ENCODE measurements around the gene MYPOP.

MYPOP gene

GRCh38 chr19:45882652-45883585 is 19.5 kb downstream of the MYPOP start (continued):
- TF ChIP-seq ZNF830 (tag by site-specific recombination; IDR thresholded peaks at IDR 0.05; ENCODE audit: low read depth) (no peak), ZNF174 (tag by site-specific recombination; IDR thresholded peaks at IDR 0.05) (0 out of 2 replicates have a peak, but pooled peaks have one; percentile 52), ZBTB7A (tag by site-specific recombination; IDR thresholded peaks at IDR 0.05; ENCODE audit: low read depth) (0 out of 2 replicates have a peak, but pooled peaks have one; percentile 21), ZBTB11 (tag by site-specific recombination; conservative IDR thresholded peaks at IDR 0.05; ENCODE audit: low read depth) (0 out of 2 replicates have a peak, but pooled peaks have one; percentile 11), HOXD13 (CRISPR knock-in tag; IDR thresholded peaks at IDR 0.05; ENCODE audit: borderline replicate concordance) (no peak), ZNF660 (tag by site-specific recombination; IDR thresholded peaks at IDR 0.05) (peak; percentile 92), ZNF221 (tag by site-specific recombination; IDR thresholded peaks at IDR 0.05; ENCODE audit: borderline replicate concordance) (no peak), ZXDB (tag by site-specific recombination; IDR thresholded peaks at IDR 0.05) (peak; percentile 45; the same call in 1 of the 2 replicates), ZNF629 (tag by site-specific recombination; IDR thresholded peaks at IDR 0.05) (peak; percentile 37; the same call in 1 of the 2 replicates), ZNF148 (tag by site-specific recombination; IDR thresholded peaks at IDR 0.05; ENCODE audit: borderline replicate concordance) (no peak), INSM2 (tag by site-specific recombination; IDR thresholded peaks at IDR 0.05) (no peak), TRIM28 (IDR thresholded peaks at IDR 0.05; ENCODE audit: borderline replicate concordance, low read length) (no peak), ZNF248 (tag by site-specific recombination; IDR thresholded peaks at IDR 0.05) (no peak), ZNF580 (tag by site-specific recombination; IDR thresholded peaks at IDR 0.05) (peak; percentile 76), ZNF274 (IDR thresholded peaks at IDR 0.05; ENCODE audit: low read length) (no peak), ZNF274 (tag by site-specific recombination; IDR thresholded peaks at IDR 0.05; ENCODE audit: borderline replicate concordance) (no peak), SP7 (tag by site-specific recombination; IDR thresholded peaks at IDR 0.05) (peak; percentile 59), ZBTB44 (tag by site-specific recombination; IDR thresholded peaks at IDR 0.05) (0 out of 2 replicates have a peak, but pooled peaks have one; percentile 61), ZNF311 (tag by site-specific recombination; IDR thresholded peaks at IDR 0.05; ENCODE audit: borderline replicate concordance) (no peak)
- TF ChIP-seq, protein P1, sequence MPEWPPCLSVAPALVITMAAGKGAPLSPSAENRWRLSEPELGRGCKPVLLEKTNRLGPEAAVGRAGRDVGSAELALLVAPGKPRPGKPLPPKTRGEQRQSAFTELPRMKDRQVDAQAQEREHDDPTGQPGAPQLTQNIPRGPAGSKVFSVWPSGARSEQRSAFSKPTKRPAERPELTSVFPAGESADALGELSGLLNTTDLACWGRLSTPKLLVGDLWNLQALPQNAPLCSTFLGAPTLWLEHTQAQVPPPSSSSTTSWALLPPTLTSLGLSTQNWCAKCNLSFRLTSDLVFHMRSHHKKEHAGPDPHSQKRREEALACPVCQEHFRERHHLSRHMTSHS (tag by site-specific recombination; IDR thresholded peaks at IDR 0.05), result no peak
- TF ChIP-seq, protein P2, sequence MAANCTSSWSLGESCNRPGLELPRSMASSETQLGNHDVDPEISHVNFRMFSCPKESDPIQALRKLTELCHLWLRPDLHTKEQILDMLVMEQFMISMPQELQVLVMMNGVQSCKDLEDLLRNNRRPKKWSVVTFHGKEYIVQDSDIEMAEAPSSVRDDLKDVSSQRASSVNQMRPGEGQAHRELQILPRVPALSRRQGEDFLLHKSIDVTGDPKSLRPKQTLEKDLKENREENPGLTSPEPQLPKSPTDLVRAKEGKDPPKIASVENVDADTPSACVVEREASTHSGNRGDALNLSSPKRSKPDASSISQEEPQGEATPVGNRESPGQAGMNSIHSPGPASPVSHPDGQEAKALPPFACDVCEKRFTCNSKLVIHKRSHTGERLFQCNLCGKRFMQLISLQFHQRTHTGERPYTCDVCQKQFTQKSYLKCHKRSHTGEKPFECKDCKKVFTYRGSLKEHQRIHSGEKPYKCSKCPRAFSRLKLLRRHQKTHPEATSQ (tag by site-specific recombination; IDR thresholded peaks at IDR 0.05), result 0 out of 2 replicates have a peak, but pooled peaks have one; percentile 33
- TF ChIP-seq, protein P3, sequence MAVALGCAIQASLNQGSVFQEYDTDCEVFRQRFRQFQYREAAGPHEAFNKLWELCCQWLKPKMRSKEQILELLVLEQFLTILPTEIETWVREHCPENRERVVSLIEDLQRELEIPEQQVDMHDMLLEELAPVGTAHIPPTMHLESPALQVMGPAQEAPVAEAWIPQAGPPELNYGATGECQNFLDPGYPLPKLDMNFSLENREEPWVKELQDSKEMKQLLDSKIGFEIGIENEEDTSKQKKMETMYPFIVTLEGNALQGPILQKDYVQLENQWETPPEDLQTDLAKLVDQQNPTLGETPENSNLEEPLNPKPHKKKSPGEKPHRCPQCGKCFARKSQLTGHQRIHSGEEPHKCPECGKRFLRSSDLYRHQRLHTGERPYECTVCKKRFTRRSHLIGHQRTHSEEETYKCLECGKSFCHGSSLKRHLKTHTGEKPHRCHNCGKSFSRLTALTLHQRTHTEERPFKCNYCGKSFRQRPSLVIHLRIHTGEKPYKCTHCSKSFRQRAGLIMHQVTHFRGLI (tag by site-specific recombination; IDR thresholded peaks at IDR 0.05), result peak; percentile 21; the same call in 1 of the 2 replicates
